Endothelial cell of umbilical vein (primary cell): ENCODE measurements around the gene SLC18A3.

Experiments used
- GATA2 ChIP-seq: IDR thresholded peaks from 2 replicates; pipeline ENCODE4 v1.7.0; 2011; ENCODE audit warnings: low read depth, mild to moderate bottlenecking, moderate library complexity, mixed read lengths, low read length; ENCODE audit not compliant: insufficient read length, insufficient read depth
- JUN ChIP-seq: IDR thresholded peaks from 2 replicates; pipeline ENCODE4 v1.6.1; 2011; ENCODE audit warnings: borderline replicate concordance, low read depth; ENCODE audit not compliant: insufficient read length, insufficient read depth
- MAX ChIP-seq: IDR thresholded peaks from 2 replicates; pipeline ENCODE4 v1.6.1; 2011; ENCODE audit not compliant: insufficient read depth, insufficient read length
- POLR2A ChIP-seq: IDR thresholded peaks from 2 replicates; pipeline ENCODE4 v1.6.1; 2012; ENCODE audit warnings: low read depth, mild to moderate bottlenecking, control low read depth, low read length
- TF ChIP-seq, protein P1 (sequence below), 2 donors: IDR thresholded peaks; 1 replicate in 1 of 2; 2 replicates in 1 of 2; pipeline ENCODE4 v1.5.1; 2011; ENCODE audit warnings: low read length in 2 of 2, mild to moderate bottlenecking in 2 of 2, moderate library complexity in 2 of 2, control low read depth in 1 of 2, inconsistent platforms in 1 of 2, low read depth in 1 of 2; ENCODE audit not compliant: insufficient read depth in 1 of 2; ENCODE audit errors: extremely low read depth in 1 of 2

DNA sequence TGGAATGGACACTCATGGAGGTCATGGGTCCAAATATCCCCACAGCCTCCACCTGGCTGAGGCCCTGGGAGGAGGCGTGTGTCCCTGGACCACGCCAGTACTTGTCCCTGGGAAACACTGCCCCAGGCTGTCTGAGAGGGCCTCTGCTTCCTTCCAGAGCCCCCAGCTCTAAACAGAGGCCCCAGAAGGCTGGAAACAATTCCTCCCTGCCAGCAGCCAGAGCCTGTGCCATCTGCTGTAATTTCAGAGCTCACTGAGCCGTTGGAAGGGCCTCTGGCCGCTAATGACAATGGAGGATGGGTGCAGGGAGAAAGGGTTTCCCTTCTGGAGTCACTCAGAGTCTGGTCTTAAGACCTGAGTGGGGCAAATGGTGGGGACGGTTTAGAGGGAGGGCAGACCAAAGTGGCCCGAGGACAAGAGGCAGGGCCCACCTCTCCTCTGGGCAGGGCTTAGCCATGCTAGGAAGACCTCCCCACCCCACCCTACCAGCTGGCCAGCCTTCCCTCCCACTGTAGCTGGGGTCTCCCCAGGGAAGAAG, 10.8 kb downstream of the SLC18A3 start:
- TF ChIP-seq, protein P1, sequence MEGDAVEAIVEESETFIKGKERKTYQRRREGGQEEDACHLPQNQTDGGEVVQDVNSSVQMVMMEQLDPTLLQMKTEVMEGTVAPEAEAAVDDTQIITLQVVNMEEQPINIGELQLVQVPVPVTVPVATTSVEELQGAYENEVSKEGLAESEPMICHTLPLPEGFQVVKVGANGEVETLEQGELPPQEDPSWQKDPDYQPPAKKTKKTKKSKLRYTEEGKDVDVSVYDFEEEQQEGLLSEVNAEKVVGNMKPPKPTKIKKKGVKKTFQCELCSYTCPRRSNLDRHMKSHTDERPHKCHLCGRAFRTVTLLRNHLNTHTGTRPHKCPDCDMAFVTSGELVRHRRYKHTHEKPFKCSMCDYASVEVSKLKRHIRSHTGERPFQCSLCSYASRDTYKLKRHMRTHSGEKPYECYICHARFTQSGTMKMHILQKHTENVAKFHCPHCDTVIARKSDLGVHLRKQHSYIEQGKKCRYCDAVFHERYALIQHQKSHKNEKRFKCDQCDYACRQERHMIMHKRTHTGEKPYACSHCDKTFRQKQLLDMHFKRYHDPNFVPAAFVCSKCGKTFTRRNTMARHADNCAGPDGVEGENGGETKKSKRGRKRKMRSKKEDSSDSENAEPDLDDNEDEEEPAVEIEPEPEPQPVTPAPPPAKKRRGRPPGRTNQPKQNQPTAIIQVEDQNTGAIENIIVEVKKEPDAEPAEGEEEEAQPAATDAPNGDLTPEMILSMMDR (IDR thresholded peaks at IDR 0.05; ENCODE audit: extremely low read depth in 1 of 2, insufficient read depth in 1 of 2, low read depth in 1 of 2, low read length in 2 of 2): no peak
- TF ChIP-seq GATA2: no peak
- TF ChIP-seq POLR2A: no peak
- TF ChIP-seq JUN: no peak
- TF ChIP-seq MAX: no peak
